Measurements from ENCODE around the gene GGCX. TPM values are rescaled to one million over a fixed set of nuclear protein-coding genes. Genes with fewer than 3 reads are reported as not detected.
"Not testable (repeated sequence)": the region's sequence is repeated elsewhere in the genome, so short reads cannot be mapped to it uniquely, and the experiment has no call there.

GGCX gene
- polyA plus RNA-seq, 6 donors from 2014 or later, result 12.1 to 22.2 (median 16.2) TPM

DNA sequence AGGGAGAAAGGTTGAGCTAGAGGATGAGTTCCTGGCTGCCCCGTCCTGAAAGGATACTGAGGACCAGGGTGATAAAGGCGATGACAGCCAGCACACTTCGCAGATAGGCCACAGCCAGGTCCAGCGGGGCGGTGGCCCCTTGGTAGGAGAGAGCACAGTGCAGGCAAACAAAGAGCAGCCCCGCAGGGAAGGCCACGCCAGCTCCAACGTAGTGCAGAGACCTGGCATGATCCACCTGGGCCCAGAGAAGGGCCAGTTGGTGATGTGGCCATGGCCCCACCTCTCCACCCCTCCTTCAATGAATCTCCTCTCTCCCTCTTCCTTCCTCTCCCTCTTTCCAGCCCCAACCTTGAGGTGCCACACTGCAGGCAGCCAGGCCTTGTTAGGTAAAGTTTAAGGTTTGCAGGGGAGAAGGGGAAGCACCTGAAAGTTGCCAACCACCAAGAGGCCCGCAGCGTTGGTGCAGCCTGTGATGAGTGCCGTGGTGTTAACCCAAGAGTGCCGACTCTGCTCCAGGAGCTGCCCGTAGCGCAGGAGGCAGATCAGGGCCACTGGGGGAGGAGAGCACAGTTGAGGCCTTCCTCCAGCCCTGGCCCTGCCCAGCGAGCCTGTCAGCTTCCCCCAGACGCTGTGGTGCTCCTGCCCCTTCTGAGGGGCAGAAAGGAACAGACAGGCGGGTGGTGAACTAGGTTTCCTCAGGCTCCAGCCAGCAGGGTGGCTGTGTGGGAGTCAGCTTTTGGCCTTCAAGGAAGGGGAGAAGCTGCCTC is 38.4 kb upstream of the GGCX start:
- H3K27ac Mint-ChIP-seq, result peak overlapping the region in 1 of 6 donors; percentile 31
- H3K4me1 Mint-ChIP-seq, result peaks cover 38 to 58% (median 57%) of the 10 kb centered on the region in 3 donors
- DNase-seq (no peak), ATAC-seq (ENCODE audit: low read depth in 2 of 2) (no peak)
- no peaks in the 10 kb centered on the region for H3K9me3 Mint-ChIP-seq
- H3K27me3 Mint-ChIP-seq, result no peaks in the 10 kb centered on the region
- peak overlapping the region in 3 of 8 donors; percentile 47 to 88 (median 80) for H3K4me3 Mint-ChIP-seq
- no peaks in the 10 kb centered on the region for H3K36me3 Mint-ChIP-seq

GRCh38 chr2:85598594-85599340 is 37.5 kb upstream of the GGCX start:
- Mint-ChIP-seq H3K27me3 (no peaks in the 10 kb centered on the region), H3K4me3 (peak overlapping the region in 1 of 8 donors; percentile 88), H3K27ac (no peak overlapping the region), H3K4me1 (peaks cover 42 to 62% (median 59%) of the 10 kb centered on the region in 3 donors), H3K9me3 (no peaks in the 10 kb centered on the region), H3K36me3 (no peaks in the 10 kb centered on the region)
- DNase-seq (no peak), ATAC-seq (ENCODE audit: low read depth in 2 of 2) (no peak)

DNA sequence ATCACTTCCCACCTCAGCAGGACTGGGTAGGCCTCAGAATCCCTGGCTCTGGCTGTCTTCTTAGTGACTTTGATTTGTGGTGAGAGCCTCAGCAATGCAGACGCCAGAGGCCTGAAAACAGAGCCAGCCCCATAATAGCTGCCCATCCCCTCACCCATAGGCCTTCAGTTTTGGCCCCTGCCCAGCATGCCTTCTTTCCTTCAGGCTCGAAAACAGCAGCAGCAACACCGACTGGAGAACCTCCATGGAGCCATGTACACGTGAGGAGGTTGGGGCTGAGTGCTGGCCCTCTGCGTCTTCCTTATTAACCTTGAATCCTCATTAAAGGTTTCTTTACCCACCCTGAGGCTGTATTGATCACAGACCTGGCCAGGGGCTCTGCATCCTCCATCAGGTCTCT is 35.9 kb upstream of the GGCX start:
- DNase-seq, result no peak
- Mint-ChIP-seq H3K27ac (peak overlapping the region in 1 of 6 donors; percentile 31), H3K4me3 (peak overlapping the region in 7 of 8 donors; percentile 95 to 100 (median 99)), H3K9me3 (no peaks in the 10 kb centered on the region), H3K27me3 (no peaks in the 10 kb centered on the region), H3K4me1 (peaks cover 37 to 57% (median 55%) of the 10 kb centered on the region in 3 donors), H3K36me3 (no peaks in the 10 kb centered on the region)
- no peak for ATAC-seq (ENCODE audit: low read depth in 2 of 2)

GRCh38 chr2:85596486-85597143 is 35.3 kb upstream of the GGCX start:
- H3K9me3 Mint-ChIP-seq, result no peaks in the 10 kb centered on the region
- H3K4me1 Mint-ChIP-seq, result peaks cover 34 to 53% (median 52%) of the 10 kb centered on the region in 3 donors
- no peaks in the 10 kb centered on the region for H3K27me3 Mint-ChIP-seq
- DNase-seq, result no peak
- ATAC-seq (ENCODE audit: low read depth in 2 of 2), result no peak
- H3K4me3 Mint-ChIP-seq, result peak overlapping the region; percentile 95 to 100 (median 99)
- peak overlapping the region in 4 of 6 donors; percentile 26 to 99 (median 62) for H3K27ac Mint-ChIP-seq
- no peaks in the 10 kb centered on the region for H3K36me3 Mint-ChIP-seq

DNA sequence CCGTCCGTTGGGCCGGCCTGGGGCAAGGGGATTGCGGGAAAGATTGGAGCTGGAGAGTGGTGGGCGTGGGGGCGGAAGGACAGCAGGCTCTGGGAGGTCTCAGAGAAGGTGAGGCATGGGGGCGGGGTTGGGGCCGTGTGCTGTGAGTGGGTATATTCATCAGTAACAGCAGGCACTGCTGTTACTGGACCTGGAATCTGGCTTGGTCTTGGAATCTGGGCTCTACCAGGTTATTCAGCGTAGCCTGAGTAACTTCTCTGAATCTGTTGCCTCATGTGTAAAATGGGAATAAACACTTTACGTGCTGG is 34.7 kb upstream of the GGCX start:
- Mint-ChIP-seq H3K27me3 (no peaks in the 10 kb centered on the region), H3K27ac (peak overlapping the region; percentile 92 to 99 (median 98)), H3K9me3 (no peaks in the 10 kb centered on the region), H3K4me1 (peaks cover 33 to 49% (median 46%) of the 10 kb centered on the region in 3 donors), H3K36me3 (no peaks in the 10 kb centered on the region), H3K4me3 (peak overlapping the region; percentile 95 to 100 (median 99))
- ATAC-seq (ENCODE audit: low read depth in 2 of 2), result no peak
- DNase-seq, result no peak

DNA sequence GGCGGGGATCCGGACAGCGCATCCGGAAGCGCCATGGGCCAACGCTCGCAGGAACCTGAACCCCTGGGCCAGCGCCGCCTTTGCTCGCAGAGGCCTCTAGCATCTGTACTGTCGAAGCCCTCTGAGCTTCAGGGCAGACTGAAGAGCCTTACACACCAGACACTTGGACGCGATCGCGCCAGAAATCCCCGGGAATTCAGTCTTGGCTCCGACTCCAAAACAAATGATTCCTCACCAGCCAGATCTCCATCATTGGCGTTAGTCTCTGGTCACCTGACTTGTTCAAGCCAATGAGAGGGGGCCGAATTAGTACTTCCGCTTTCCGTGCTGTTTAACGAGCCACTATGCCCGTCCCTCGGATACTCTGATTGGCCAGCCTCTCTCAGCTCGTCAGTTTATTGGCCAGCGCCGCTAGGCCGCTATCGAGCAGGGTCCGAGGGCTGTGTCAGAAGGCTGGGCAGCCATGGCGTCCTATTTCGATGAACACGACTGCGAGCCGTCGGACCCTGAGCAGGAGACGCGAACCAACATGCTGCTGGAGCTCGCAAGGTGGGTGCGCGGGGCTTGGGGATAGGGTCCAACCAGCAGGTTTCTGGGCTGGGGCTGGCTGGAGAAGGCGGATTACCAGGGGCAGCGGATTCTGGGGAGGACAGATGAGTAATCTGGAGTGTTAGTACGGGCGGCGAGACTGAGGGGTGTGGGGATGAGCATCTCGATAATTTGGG is 34.2 kb upstream of the GGCX start, which contains the start of gene RNF181:
Gene RNF181, plus strand, starts transcription at position 445 of the 725 bp plus-strand sequence. Its CDS starts 19 bp downstream, at position 464.
- Mint-ChIP-seq H3K27me3 (no peaks in the 10 kb centered on the region), H3K9me3 (no peaks in the 10 kb centered on the region), H3K36me3 (no peaks in the 10 kb centered on the region), H3K4me3 (peak within 1 kb of the TSS; percentile 95 to 100 (median 99)), H3K27ac (peak within 1 kb of the TSS; percentile 92 to 99 (median 98)), H3K4me1 (peaks cover 33 to 48% (median 44%) of the 10 kb centered on the region in 3 donors)
- DNase-seq (peak; percentile 90), ATAC-seq (ENCODE audit: low read depth in 2 of 2) (peak; percentile 99)

DNA sequence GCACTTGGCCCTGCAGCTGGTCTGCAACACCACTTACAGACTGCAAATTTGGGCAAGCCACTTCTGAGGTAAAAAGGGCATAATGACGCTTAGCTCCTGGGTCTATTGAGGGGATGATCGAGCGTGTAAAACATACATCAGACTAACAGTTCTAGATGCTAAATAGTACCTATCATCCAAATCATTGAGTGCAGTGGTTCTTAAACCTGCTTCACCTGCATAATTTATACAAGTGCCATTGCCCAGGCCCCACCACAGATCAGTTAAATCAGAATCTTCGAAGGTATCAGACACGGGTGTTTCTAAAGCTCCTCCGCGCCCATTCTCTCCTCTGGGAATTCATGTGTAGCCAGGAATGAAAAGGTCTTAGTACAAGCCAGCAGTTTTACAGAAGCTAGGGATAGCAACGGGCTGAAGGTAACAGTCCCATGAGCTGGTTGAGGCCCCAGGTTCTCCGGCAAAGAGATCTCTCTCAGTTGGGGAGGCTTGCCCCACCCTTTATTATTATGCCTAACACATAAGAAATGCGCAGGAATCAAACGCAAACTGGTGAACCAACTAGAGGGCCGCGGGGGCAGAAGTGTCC is 33.5 kb upstream of the GGCX start:
- Mint-ChIP-seq H3K27ac (peak overlapping the region; percentile 92 to 99 (median 98)), H3K4me3 (peak overlapping the region; percentile 95 to 100 (median 99)), H3K9me3 (no peaks in the 10 kb centered on the region), H3K36me3 (no peaks in the 10 kb centered on the region), H3K27me3 (no peaks in the 10 kb centered on the region), H3K4me1 (peaks cover 33 to 51% (median 39%) of the 10 kb centered on the region in 3 donors)
- ATAC-seq (ENCODE audit: low read depth in 2 of 2) (peak; percentile 1), DNase-seq (no peak)

DNA sequence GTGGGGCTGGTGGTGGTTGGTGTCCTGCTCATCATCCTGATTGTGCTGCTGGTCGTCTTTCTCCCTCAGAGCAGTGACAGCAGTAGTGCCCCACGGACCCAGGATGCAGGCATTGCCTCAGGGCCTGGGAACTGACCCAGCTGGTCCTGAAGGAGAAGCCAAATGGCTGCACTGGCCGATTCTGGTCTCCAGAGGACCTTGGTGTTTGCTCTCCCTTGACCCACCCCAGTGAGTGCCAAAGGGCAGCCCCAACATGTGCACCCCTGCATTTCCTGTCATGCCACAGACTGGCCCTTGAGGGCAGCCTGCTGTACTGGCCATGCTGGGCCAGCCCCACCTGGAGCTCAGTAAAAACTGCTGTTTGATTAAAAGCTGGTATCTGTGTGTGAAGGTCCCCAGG is 31.7 kb upstream of the GGCX start:
- Mint-ChIP-seq H3K4me1 (peaks cover 41 to 51% (median 45%) of the 10 kb centered on the region in 3 donors), H3K27ac (no peak overlapping the region), H3K9me3 (no peaks in the 10 kb centered on the region), H3K27me3 (no peaks in the 10 kb centered on the region), H3K36me3 (no peaks in the 10 kb centered on the region), H3K4me3 (peak overlapping the region in 3 of 8 donors; percentile 65 to 99 (median 95))
- DNase-seq, result no peak
- no peak for ATAC-seq (ENCODE audit: low read depth in 2 of 2)

DNA sequence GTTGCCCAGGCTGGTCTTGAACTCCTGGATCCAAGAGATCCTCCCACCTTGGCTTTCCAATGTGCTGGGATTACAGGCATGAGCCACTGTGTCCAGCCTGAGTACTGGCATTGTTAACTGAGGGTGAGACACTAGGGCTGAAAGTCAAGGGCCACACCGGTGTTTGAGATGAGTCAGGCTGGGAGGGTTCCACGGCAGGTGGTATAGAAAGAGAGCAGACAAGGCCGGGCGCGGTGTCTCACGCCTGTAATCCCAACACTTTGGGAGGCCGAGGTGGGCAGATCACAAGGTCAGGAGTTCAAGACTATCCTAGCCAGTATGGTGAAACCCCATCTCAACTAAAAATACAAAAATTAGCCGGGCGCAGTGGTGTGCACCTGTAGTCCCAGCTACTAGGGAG is 31.0 kb upstream of the GGCX start:
- not testable (repeated sequence) for DNase-seq; H3K36me3 Mint-ChIP-seq; H3K27me3 Mint-ChIP-seq; ATAC-seq (ENCODE audit: low read depth in 2 of 2); H3K9me3 Mint-ChIP-seq
- Mint-ChIP-seq H3K4me3 (peak overlapping the region in 3 of 8 donors; percentile 16 to 95 (median 65)), H3K4me1 (peaks cover 46 to 58% (median 49%) of the 10 kb centered on the region in 3 donors), H3K27ac (peak overlapping the region in 1 of 6 donors; percentile 80)

GRCh38 chr2:85591563-85591962 is 30.3 kb upstream of the GGCX start:
- peak overlapping the region in 2 of 8 donors; percentile 61 to 65 for H3K4me3 Mint-ChIP-seq
- no peaks in the 10 kb centered on the region for H3K36me3 Mint-ChIP-seq
- peaks cover 40 to 55% (median 42%) of the 10 kb centered on the region in 3 donors for H3K4me1 Mint-ChIP-seq
- no peak for ATAC-seq (ENCODE audit: low read depth in 2 of 2)
- no peaks in the 10 kb centered on the region for H3K9me3 Mint-ChIP-seq
- no peaks in the 10 kb centered on the region for H3K27me3 Mint-ChIP-seq
- H3K27ac Mint-ChIP-seq, result no peak overlapping the region
- no peak for DNase-seq

DNA sequence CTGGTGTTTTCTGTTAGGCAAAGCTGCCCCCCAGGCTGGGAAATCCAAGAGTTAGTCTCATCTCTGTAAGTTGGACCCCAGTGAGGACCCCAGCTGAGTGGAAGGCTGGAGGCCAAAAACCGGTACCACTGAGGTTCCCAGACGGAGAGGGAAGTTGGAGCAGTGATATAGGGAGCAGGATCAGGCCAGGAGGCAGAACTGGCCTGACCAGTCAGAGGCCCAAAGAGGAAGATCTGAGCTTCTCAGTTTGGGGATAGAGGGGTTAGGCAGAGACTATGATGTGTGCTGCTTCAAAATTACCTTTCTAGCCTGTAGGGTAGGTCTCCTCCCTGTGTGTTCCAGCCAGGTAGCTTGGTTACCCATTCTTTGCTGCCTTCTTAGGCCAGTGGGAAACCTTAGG is 29.7 kb upstream of the GGCX start:
- H3K36me3 Mint-ChIP-seq, result no peaks in the 10 kb centered on the region
- H3K27ac Mint-ChIP-seq, result peak overlapping the region in 2 of 6 donors; percentile 12 to 47
- H3K9me3 Mint-ChIP-seq, result no peaks in the 10 kb centered on the region
- ATAC-seq (ENCODE audit: low read depth in 2 of 2) (no peak), DNase-seq (no peak)
- no peaks in the 10 kb centered on the region for H3K27me3 Mint-ChIP-seq
- peak overlapping the region in 1 of 8 donors; percentile 65 for H3K4me3 Mint-ChIP-seq
- H3K4me1 Mint-ChIP-seq, result peaks cover 34 to 52% (median 40%) of the 10 kb centered on the region in 3 donors

DNA sequence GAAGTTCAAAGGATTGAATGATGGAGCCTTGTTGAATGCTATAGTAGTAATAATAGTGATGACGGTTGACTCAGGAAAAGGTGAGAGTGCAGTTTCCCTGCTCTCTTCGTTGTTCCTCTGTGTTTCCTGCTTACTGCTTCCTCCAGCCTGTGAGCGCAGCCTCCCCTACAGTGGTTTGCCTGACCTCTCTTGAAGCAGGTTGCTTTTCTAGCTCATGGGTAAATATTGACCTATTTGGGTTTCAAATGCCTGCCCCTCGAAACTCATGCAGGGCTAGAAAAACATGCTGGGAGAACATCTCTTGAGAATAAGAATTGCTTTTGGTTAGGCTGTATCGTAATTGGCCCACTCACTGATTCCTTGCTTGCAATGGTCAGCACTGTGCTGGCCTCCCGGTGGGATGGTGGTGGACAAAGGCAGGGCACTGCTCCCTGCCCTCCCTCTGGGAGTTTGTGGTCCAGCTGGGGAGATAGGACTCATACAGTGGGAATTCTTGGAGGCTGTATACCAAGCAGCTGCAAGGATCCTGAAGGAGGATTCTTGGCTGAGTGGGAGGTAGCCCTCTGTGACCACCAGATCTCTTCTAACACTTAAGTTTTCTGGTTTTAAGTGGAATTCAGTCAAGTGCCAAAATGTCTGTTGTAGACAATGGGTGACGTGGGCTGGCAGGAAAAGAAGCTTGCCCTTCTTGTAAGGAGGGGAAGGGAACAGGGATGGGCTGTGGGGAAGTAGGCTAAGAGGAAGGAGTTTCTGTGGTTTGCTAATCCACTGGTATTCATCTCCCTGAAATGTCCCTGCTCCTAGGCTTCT is 28.9 kb upstream of the GGCX start:
- ATAC-seq (ENCODE audit: low read depth in 2 of 2) (no peak), DNase-seq (no peak)
- H3K27me3 Mint-ChIP-seq, result no peaks in the 10 kb centered on the region
- no peaks in the 10 kb centered on the region for H3K9me3 Mint-ChIP-seq
- no peaks in the 10 kb centered on the region for H3K36me3 Mint-ChIP-seq
- H3K4me1 Mint-ChIP-seq, result peaks cover 34 to 52% (median 42%) of the 10 kb centered on the region in 3 donors
- peak overlapping the region in 1 of 8 donors; percentile 54 for H3K4me3 Mint-ChIP-seq
- peak overlapping the region in 1 of 6 donors; percentile 56 for H3K27ac Mint-ChIP-seq

Data from naive B cell (primary cell).